ENCODE results near the gene RINL.
A peak's percentile ranks its signal among the peaks of the same experiment; 100 is the strongest.
"Not testable (repeated sequence)": the region's sequence is repeated elsewhere in the genome, so short reads cannot be mapped to it uniquely, and the experiment has no call there.

RINL gene

DNA sequence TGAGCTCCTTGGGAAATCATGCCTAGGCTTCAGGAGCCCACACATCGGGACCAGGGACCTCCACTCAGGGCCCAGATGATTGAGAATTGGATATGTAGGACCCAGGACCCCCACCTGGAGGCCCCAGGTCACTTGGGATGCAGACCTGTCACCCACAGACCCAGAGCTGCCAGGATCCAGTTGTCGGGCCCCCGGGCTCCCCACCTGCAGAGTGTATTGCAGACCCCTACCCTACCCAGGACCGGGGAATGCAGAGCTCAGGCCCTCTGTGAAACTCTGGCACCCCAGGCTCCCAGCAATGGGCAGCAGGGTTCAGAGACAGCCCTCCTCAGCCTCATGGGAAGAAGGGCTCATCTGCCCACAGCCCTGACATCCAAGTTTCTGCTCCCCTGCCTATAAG is 27.5 kb upstream of the RINL start:
- DNase-seq (ENCODE audit: low read depth), result no peak

GRCh38 chr19:38904581-38905539 is 26.8 kb upstream of the RINL start:
- DNase-seq (ENCODE audit: low read depth), result no peak

GRCh38 chr19:38901683-38902082 is 23.6 kb upstream of the RINL start:
- no peak for DNase-seq (ENCODE audit: low read depth)

DNA sequence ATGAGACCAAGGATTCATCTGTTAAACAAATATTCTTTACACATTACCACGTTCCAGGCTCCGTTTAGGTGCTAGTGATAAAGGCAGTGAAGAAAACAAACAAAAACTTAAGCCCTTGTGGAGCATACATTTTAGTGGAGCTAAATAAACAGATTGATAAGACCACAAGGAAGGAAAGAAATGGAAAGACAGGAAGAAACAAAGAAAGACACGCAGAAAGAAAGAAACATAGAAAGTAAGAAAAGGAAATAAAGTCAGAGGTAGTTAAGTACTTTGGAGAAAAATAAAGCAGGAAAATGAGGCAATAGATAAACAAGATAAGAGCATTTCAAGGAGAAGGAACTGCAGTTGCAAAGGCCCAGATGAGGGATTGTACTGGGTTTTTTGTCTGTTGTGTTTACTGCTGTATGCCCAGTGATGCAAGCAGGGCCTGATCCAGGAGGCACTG is 22.7 kb upstream of the RINL start:
- DNase-seq (ENCODE audit: low read depth), result no peak

- no peak for DNase-seq (ENCODE audit: low read depth)
These were observed 22.1 kb upstream of the RINL start for GRCh38 chr19:38900202-38900629.

- DNase-seq (ENCODE audit: low read depth), result peak; percentile 99
These were observed 21.5 kb upstream of the RINL start, which contains the start of the genes NFKBIB and SIRT2 for GRCh38 chr19:38899447-38900201. Gene NFKBIB, plus strand, starts transcription at chr19:38899969. Its CDS starts 64 bp downstream, at chr19:38900033. Gene SIRT2, minus strand, starts transcription at chr19:38899618. Its CDS starts 97 bp downstream, at chr19:38899521.

DNA sequence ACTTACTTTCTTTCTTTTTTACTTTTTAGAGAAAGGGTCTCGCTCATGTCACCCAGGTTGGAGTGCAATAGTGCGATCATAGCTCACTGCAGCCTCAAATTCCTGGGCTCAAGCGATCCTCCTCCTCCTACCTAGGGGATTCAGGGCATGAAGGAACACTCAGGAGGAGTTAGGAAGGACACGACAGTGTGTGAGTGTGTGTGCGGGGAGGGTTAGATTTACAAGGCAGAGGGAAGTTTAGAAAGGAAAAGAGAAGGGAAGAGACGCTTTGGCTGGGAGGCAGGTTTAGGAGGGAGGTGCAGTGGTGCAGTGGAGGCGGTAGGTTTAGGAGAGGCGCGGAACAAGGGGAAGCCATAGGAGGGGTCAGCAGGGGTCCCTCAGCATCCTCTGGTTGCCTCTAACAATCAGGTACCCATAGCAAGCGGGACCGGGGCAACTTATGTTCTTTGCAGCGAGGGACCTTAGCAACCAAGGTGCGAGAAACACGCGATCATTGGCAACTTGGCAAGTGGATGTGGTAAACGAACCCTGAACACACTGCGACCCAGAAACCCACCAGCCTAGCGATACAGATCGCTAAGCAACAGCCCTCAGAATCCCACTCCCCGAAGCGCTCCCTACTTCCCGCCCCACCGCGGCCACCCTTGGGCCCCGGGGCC is 20.8 kb upstream of the RINL start:
- DNase-seq (ENCODE audit: low read depth), result no peak

DNA sequence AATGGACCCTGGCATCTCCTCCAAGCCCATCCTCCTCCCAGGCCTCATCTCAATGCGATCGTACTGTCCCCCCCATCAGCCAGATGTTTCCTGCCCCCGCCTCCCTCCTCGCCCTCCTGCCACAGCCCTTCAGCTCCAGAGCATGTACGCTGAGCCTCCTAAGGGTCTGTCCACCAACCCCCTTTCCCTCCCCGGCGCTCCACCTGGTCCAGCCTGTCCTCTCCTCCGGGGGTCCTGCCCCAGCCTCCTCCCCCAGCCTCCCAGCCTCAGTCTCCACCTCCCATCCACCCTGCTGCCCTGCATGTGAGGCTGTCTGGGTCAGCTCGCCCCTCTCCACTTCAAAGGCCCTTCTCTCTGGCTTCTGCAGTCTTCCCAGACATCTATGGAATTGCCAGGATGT is 16.9 kb upstream of the RINL start:
- no peak for DNase-seq (ENCODE audit: low read depth)

DNA sequence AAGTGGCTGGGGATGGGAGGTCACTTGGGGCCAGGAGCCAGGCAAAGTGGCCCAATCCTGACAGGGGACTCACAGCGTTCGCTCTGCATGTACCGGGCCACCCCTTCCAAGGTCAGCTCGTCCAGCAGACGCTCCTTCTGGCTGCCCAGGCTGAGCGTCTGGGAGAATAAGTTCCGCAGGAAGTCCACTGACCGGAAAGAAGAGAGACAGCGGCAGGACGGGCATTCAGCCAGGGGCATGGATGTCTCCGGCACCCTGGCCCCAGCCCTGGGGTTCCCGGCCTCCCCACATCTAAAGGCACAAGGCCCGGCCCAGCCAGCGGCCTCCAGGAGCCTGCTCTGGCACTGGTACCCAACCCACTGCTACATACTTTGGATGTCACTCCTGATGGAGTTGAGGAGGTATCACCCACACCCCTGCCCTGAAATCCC is 15.3 kb upstream of the RINL start:
- no peak for DNase-seq (ENCODE audit: low read depth)

DNA sequence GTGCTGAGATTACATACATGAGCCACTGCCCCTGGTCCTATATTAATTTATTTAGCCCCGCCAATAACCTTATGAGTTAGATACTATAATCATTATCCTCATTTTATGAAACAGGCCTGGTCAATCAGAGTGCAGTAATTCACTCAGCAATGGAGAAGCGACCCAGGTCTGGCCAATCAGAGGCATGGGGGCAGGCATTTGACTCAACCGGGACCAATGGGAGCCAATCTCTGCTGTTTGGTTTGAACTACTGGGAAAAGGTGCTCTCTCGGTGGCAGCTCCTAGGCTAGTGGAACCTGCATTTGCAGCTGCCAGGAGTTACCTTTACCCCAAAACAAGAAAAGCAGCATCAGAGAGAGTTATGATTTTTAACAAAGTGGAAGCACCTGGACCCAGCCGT is 14.8 kb upstream of the RINL start:
- no peak for DNase-seq (ENCODE audit: low read depth)

DNA sequence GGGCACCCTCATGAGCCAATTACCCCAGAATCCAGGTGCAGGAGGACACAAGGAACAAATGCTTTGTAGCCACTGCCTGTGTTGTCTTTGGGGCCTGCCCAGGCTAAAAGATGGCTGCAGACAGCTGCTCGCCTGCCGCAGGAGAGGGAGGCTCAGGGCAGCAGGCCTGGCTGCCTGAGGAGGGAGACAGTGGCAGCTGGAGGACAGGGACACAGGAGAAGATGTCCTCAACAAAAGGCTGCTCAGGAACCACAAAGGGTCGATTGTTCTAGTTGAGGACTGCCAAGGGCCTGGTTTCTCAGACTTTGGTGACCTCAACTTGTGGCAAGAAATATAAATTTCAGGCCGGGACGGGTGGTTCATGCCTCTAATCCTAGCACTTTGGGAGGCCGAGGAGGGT is 13.7 kb upstream of the RINL start:
- DNase-seq (ENCODE audit: low read depth), result no peak

DNA sequence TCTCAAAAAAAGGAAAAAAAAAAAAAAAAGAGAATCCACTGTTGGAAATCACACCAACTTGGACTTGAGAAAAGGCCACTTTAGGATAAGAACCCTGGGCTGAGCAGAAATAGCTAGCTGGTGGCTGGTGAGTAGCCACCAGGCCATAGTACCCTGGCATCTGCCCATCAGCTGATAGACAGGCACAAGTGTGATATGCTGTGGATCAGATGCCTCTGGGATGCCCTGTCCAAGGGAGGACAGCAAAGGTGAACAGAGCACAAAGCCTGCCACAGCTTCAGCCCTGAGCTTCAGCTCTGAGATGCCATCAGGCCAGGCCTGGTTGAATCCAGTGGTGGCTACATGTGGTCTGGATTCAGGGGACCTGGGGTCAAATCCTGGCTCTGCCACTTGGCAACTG is 12.6 kb upstream of the RINL start:
- DNase-seq (ENCODE audit: low read depth), result no peak

- DNase-seq (ENCODE audit: low read depth), result no peak
These were observed 11.7 kb upstream of the RINL start for GRCh38 chr19:38889803-38890202.

DNA sequence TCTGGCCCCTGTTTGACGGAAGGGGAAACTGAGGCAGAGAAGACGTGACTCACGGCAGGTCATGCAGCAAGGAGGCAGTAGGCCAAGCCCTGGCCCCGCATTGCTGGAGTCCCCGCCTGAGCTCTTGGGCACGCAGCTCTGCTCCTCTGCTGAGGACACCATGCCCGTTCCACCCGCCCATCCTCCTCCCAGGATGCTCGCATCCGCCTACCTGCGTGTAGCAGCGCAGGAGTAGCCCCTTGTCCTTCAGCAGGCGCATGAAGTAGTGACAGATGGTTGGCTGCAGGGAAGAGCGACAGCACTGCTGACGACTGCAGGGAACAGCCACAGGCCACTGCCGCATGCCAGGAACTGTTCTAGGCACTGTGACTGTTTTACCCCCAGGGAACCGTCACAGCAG is 10.8 kb upstream of the RINL start:
- no peak for DNase-seq (ENCODE audit: low read depth)

- not testable (repeated sequence) for DNase-seq (ENCODE audit: low read depth)
These were observed 6.6 kb upstream of the RINL start for GRCh38 chr19:38884691-38885090.

DNA sequence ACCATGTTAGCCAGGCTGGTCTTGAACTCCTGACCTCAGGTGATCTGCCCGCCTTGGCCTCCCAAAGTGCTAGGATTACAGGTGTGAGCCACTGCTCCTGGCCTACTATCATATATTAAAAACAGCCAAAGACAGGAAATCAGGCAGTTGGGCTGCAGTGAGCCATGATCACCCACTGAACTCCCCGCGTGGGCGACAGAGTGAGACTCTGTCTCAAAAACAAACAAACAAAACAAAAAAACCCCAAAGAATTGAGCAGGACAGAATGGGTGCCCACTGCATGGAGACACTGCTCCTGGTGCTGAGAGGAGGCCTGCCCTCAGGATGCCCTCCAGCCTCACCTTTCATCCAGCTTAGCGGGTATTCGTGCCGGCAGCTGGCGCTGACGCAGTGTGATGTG is 5.2 kb upstream of the RINL start:
- no peak for DNase-seq (ENCODE audit: low read depth)

GRCh38 chr19:38880882-38881609 is 3.0 kb upstream of the RINL start:
- no peak for DNase-seq (ENCODE audit: low read depth)

DNA sequence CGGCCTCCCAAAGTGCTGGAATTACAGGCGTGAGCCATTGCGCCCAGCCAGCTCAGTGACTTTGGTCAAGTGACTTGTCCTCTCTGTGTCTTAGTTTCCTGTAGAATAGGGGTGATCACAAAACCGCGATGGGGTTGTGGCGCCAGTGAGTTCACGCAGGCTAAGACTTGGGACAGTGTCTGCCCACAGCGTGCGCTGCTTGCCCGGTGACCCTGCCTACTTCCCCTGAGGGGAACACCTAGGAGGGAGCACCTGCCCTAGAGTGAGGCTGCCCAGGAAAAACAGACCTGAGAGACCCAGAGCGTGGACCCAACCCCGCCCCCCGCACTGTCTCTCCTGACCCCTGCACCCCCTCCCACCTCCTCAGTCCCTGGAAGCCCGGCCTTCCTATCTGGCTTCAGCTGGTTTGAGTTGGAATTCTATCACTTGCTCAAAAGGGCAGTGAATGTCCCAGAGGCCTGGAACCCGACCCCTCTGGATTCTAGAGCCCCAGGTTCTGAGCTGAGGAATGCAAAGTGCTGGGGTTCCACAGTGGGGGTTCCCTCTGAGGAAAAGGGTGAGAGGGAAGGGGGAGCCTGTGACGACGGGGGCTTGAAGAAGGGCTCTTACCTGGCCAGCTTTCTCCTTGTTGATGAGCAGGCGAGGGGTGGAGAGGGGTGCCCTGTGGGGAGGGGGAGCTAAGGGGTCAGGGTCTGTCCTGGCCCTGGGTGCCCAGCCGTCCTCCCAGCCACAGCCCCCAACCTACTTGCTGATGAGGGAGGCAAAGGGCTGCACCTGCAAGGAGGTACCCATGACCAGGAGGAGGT is 2.2 kb upstream of the RINL start:
- DNase-seq (ENCODE audit: low read depth), result no peak

DNA sequence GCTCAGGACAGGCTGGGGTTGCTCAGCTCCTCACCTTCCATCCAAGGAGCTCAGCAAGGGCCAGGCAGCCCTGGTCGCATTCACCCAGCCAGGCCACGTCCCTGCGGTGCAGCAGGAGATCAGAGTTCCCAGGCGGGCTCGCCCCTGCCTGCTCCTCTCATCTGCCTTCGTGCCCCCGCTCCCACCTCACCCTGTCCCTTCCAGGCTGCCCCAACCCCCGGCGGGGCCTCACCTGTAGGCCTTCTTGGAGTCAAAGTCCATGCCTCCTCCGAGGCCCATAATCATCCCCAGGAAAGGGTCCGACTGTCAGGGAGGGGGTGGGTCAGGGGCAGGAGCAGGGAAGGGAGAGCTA is 1.3 kb upstream of the RINL start:
- no peak for DNase-seq (ENCODE audit: low read depth)

DNA sequence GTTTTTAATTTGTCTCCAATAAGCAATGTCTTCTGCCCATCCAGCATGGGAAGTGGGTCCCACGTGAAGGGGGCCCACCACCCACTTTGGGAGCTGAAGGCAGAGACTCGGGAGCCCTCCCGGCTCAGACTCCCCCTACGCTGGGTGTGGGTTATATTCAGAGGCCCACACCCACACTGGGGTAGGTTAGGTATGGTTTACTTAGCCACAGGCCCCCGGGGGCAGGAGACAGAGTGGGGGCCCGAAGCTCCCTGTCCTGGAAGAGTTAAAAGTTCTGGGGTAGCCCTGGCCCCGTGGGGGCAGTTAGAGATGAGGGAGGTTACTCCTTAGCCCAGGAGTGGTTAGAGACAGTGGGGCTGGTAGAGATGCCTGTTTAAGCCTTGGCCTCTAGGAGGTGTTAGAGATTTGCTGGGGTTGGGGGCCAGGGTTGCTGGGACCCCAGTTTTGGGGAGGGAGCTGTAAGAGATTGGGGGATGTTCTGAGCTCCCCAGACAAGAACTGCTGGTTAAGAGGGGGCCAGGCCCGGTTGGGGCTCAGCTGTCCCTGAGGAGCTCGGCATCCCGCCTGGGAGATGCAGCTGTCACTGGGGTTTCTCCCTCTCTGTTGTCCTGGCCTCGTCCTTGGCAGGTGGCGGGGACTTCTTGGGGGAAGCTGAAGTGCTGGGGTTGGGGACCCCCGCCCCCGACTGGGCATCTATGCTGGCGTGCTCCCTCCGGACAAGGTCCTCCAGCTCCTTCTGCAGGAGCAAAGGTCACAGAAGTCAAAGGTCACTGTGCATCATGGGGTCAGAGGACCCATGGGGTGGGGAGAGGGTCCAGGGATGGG is 712 bp upstream of the RINL start:
- no peak for DNase-seq (ENCODE audit: low read depth)
